ENCODE measurements around the gene ABCC1. TPM values are rescaled to one million over a fixed set of nuclear protein-coding genes. Genes with fewer than 3 reads are reported as not detected.

The ABCC1 gene
- total and polyA plus RNA-seq, 2 of the 8 experiments (the other 6 are each of a cell fraction or from before 2014, with no cell fraction given), result 42.6 to 66.8 TPM

DNA sequence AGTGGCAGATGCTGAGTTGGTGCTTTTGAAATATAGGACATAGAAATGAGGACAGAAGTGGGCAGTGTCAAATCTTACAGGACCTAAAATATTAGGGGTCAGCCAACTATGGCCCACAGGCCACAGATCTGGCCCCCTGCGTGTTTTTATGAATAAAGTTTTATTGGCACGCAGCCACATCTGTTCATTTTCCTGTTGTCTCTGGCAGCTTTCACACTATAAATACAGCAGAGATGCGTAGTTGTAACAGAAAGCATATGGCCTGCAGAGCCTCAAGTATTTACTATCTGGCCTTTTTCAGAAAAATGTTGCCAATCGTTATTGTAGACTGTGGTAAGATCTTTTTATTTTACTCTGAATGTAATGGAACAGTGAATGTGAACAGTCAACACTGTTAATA, 191.1 kb downstream of the ABCC1 start (continued):
- TF ChIP-seq FOSL1 (IDR thresholded peaks at IDR 0.05; ENCODE audit: insufficient read depth, low read depth, low read length) (no peak), ZNF274 (IDR thresholded peaks at IDR 0.05; ENCODE audit: borderline replicate concordance, extremely low read depth, low read length) (no peak), NRF1 (IDR thresholded peaks at IDR 0.05; ENCODE audit: low read depth, low read length) (no peak), BACH1 (IDR thresholded peaks at IDR 0.05; ENCODE audit: low read length) (no peak)
- TF ChIP-seq, protein P1, sequence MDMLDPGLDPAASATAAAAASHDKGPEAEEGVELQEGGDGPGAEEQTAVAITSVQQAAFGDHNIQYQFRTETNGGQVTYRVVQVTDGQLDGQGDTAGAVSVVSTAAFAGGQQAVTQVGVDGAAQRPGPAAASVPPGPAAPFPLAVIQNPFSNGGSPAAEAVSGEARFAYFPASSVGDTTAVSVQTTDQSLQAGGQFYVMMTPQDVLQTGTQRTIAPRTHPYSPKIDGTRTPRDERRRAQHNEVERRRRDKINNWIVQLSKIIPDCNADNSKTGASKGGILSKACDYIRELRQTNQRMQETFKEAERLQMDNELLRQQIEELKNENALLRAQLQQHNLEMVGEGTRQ (IDR thresholded peaks at IDR 0.05; ENCODE audit: low read length), result no peak
